Calu3 (cell line): ENCODE measurements around the gene ITGA7. TPM values are rescaled to one million over a fixed set of nuclear protein-coding genes. Genes with fewer than 3 reads are reported as not detected.

Source experiments
- BruUV-seq: library from RNA; stranded (reverse); fragments of 400-500 nt; replicated peaks from 2 replicates; lab custom pipeline; 2021; lab: Mats Ljungman, UMichigan
- CTCF ChIA-PET: fragments of 300-600 bp; sonication (Branson Sonifier 250); formaldehyde crosslinking; loops from one replicate; lab custom pipeline; 2022; ENCODE audit warnings: antibody characterized with exemption; lab: Charles Lee
- DNase-seq: peaks from one replicate; pipeline ENCODE4 v3.0.0; 2022
- H3K27ac Mint-ChIP-seq: one replicate; pipeline ENCODE4 v1.8.0; 2022; ENCODE audit warnings: mixed read lengths; ENCODE audit not compliant: unreplicated experiment
- H3K27me3 Mint-ChIP-seq: one replicate; pipeline ENCODE4 v1.8.0; 2022; ENCODE audit warnings: mixed read lengths; ENCODE audit not compliant: unreplicated experiment
- H3K36me3 Mint-ChIP-seq: one replicate; pipeline ENCODE4 v1.8.0; 2022; ENCODE audit warnings: mild to moderate bottlenecking, moderate library complexity, mixed read lengths; ENCODE audit not compliant: insufficient read depth, unreplicated experiment
- H3K4me1 Mint-ChIP-seq: one replicate; pipeline ENCODE4 v1.8.0; 2022; ENCODE audit warnings: mild to moderate bottlenecking, low read depth, mixed read lengths; ENCODE audit not compliant: unreplicated experiment
- H3K4me3 Mint-ChIP-seq: one replicate; pipeline ENCODE4 v1.8.0; 2022; ENCODE audit warnings: mild to moderate bottlenecking, low read depth, moderate library complexity, mixed read lengths; ENCODE audit not compliant: unreplicated experiment
- H3K9me3 Mint-ChIP-seq: one replicate; pipeline ENCODE4 v1.8.0; 2022; ENCODE audit warnings: low read depth, mixed read lengths; ENCODE audit not compliant: unreplicated experiment
- intact Hi-C: fragments of 100-400 bp; cut with micrococcal nuclease; formaldehyde crosslinking; loops from one replicate; pipeline ENCODE4 v1.10.0; 2022; ENCODE audit not compliant: unreplicated experiment
- total RNA-seq: library from RNA; stranded (reverse); gene quantifications from 2 replicates; pipeline ENCODE4 v1.2.3, GENCODE V29; 2022
- TF ChIP-seq, protein P1 (sequence below): fragments of 200-600 bp; IDR thresholded peaks from one replicate; pipeline ENCODE4 v1.8.0; 2022; ENCODE audit warnings: antibody characterized with exemption; ENCODE audit not compliant: unreplicated experiment

ITGA7 gene
- total RNA-seq, 1 experiment from 2014 or later: 5.9 TPM

DNA sequence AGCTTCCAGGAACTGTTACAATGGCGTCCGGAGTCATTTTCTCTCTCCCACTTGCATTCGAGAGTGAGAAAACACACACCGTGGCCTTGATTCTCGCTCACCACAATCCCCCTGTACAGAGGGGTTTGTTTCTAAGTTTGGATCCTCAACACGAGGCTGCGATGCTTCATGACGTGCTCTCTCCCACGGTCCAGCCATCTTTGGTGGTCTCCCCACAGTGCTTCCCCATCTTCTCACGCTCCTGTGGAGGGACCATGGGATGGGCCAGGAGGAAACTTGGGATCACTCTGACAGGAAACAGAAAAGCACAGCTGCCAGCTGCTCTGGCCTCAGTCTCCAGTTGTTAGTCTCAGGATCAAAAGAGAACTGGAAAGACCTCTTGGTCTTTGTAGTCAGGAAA is 42.9 kb downstream of the ITGA7 start:
- DNase-seq: no peak
- Mint-ChIP-seq H3K27ac (no peak overlapping the region), H3K4me3 (no peak overlapping the region), H3K9me3 (no peaks in the 10 kb centered on the region), H3K27me3 (peaks cover 8% of the 10 kb centered on the region), H3K4me1 (no peaks in the 10 kb centered on the region), H3K36me3 (no peaks in the 10 kb centered on the region)
- intact Hi-C loops: no loop called here
- BruUV-seq: no TSS peak
- CTCF ChIA-PET: no interaction called here
- TF ChIP-seq, protein P1, sequence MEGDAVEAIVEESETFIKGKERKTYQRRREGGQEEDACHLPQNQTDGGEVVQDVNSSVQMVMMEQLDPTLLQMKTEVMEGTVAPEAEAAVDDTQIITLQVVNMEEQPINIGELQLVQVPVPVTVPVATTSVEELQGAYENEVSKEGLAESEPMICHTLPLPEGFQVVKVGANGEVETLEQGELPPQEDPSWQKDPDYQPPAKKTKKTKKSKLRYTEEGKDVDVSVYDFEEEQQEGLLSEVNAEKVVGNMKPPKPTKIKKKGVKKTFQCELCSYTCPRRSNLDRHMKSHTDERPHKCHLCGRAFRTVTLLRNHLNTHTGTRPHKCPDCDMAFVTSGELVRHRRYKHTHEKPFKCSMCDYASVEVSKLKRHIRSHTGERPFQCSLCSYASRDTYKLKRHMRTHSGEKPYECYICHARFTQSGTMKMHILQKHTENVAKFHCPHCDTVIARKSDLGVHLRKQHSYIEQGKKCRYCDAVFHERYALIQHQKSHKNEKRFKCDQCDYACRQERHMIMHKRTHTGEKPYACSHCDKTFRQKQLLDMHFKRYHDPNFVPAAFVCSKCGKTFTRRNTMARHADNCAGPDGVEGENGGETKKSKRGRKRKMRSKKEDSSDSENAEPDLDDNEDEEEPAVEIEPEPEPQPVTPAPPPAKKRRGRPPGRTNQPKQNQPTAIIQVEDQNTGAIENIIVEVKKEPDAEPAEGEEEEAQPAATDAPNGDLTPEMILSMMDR: no peak

DNA sequence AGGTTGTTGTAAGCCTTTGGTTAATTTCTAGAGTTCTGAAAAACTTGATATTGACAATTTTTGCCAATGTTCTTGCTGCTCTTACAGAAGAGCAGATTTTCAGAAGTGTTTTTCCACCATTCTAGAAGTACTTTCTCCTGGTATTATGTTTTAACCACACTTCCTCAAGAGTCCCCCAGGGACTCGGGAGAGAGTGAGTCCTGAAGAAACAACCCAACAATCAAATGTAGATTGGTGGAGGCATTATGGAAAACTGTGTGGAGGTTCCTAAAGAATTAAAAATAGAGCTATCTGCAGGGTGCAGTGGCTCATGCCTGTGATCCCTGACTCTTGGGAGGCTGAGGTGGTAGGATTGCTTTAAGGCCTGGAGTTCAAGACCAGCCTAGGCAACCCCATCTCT is 44.3 kb downstream of the ITGA7 start:
- CTCF ChIA-PET: interaction anchor here (1.1 to 1.4 kb wide), 2 partner anchors 10 to 58 kb away, joined by 3 to 4 read pairs; partner anchors contain the start of gene RDH5

DNA sequence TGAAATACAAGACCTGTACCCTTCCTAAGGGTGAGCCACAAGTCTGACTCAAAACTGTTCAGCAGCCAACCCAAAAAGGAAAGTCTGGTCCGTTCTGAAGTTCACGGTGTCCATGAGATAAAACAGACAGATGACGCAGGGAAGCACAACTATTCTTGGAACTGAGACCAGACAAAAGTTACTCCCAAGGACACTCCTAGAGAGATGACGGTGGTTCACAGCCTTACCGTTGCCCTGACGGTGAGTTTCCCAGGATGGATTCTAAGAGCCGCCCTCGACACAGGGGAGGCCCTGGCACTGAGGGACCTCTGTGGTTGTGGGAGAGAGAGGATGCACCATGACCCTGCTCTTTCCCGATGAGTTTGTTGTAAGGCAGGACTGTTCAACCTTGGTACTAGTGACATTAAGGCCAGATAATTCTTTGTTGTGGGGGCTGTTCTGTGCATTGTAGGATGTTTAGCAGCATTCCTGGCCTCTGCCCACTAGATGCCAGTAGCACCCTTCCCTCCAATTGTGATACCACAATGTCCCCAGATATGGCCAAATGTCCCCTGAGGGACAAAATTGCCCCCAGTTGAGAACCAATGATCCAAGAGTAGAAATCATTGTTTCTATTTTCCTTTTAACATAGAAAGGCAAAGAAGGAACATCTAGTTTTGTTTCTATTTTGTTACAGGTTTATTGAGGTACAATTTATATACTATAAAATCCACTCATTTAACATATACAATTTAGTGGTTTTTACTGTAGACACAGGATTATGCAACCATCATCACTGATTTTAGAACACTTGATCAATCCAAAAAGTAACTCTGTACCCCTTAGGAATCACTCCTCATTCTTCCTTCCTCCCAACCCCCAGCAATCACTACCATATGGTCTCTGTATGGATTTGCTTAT is 48.0 kb downstream of the ITGA7 start:
- H3K4me3 Mint-ChIP-seq: no peak overlapping the region
- peaks cover 4% of the 10 kb centered on the region for H3K27me3 Mint-ChIP-seq
- H3K4me1 Mint-ChIP-seq: peaks cover 29% of the 10 kb centered on the region
- intact Hi-C loops: loop anchor here (1.0 to 2.0 kb wide), 3 partner anchors 21 to 78 kb away; a partner anchor contains a TSS
- CTCF ChIA-PET: interaction anchor here (3.3 kb wide), 1 partner anchor 22 kb away, joined by 27 read pairs; a partner anchor contains a TSS
- TF ChIP-seq, protein P1: peak; percentile 53
- H3K36me3 Mint-ChIP-seq: peaks cover 7% of the 10 kb centered on the region
- peaks cover 1% of the 10 kb centered on the region for H3K9me3 Mint-ChIP-seq
- DNase-seq: peak; percentile 58
- BruUV-seq: no TSS peak
- no peak overlapping the region for H3K27ac Mint-ChIP-seq

More for the DNA sequence above, 44.3 kb downstream of the ITGA7 start:
- TF ChIP-seq, protein P1: no peak
- intact Hi-C loops: no loop called here
- Mint-ChIP-seq H3K27ac (no peak overlapping the region), H3K36me3 (peaks cover 6% of the 10 kb centered on the region), H3K4me3 (no peak overlapping the region), H3K4me1 (peaks cover 13% of the 10 kb centered on the region), H3K9me3 (no peaks in the 10 kb centered on the region), H3K27me3 (peaks cover 8% of the 10 kb centered on the region)
- no peak for DNase-seq
- BruUV-seq: no TSS peak

DNA sequence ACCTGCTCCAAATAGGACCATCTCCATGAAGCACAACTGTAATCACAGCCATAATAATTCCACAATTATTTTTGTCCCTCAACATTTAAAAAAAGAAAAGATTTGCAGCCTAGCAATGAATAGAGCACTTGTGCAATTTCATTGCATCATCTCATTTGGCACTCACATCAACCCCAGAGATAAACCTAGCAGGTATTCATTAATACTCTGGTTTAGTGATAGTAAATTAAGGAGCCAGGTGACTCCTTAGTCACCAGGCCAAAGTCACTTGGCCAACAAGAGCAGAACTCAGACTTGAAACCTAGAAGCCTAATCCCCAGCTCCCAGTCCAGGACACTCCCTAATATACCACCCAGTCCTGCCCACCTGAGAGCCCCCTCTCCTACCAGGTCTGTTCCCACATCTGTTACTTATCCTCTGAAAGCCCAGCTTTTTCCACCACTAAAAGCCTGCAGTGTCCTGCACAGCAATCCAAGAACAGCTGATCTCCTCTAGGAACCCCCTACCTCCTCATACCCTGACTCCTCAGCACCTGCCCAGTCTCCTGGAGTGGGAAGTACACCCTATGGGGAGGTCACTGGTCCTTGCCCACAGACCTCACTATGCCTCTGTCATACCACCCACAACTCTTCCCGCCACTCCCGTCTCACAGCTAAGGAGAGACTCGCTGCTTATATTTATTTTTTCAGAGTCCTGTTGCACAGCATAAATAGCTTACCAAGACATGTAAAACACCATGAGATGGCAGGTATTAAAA is 48.9 kb downstream of the ITGA7 start:
- BruUV-seq: no TSS peak
- H3K27ac Mint-ChIP-seq: peak overlapping the region; percentile 59
- DNase-seq: no peak

More for the DNA sequence above, 48.9 kb downstream of the ITGA7 start:
- Mint-ChIP-seq H3K4me3 (peak overlapping the region; percentile 18), H3K4me1 (peaks cover 29% of the 10 kb centered on the region), H3K27me3 (no peaks in the 10 kb centered on the region), H3K36me3 (peaks cover 7% of the 10 kb centered on the region), H3K9me3 (peaks cover 2% of the 10 kb centered on the region)
- CTCF ChIA-PET: interaction anchor here (1.4 to 3.3 kb wide), 3 partner anchors 13 to 62 kb away, joined by 3 to 27 read pairs (median 3); a partner anchor contains a TSS
- TF ChIP-seq, protein P1: no peak
- intact Hi-C loops: loop anchor here (1.0 to 2.0 kb wide), 2 partner anchors 22 to 62 kb away; a partner anchor contains a TSS
